Right renal pelvis (tissue), 4 donors: ENCODE results near the gene MAGOHB. TPM values are rescaled to one million over a fixed set of nuclear protein-coding genes. Genes with fewer than 3 reads are reported as not detected.

Experiments
- DNase-seq, 4 donors: peaks; one replicate each; pipeline ENCODE4 v3.0.0-alpha.2; 2013; ENCODE audit warnings: low read depth in 4 of 4, low spot score in 3 of 4, missing footprints in 1 of 4
- polyA plus RNA-seq, 4 donors: library from polyadenylated mRNA; unstranded; fragments of 120-200 nt; gene quantifications; one replicate each; pipeline ENCODE4 v1.2.1, GENCODE V29; 2013; ENCODE audit not compliant: insufficient read length in 4 of 4

Gene MAGOHB
- polyA plus RNA-seq, 4 donors = 36.7 to 48.8 (median 44.0) TPM

GRCh38 chr12:10557766-10558165 lies 55.6 kb downstream of the MAGOHB start:
- DNase-seq = no peak

GRCh38 chr12:10557329-10557728 lies 56.1 kb downstream of the MAGOHB start:
- no peak for DNase-seq

GRCh38 chr12:10554756-10555481 lies 58.5 kb downstream of the MAGOHB start:
- DNase-seq = no peak

GRCh38 chr12:10554228-10554755 lies 59.1 kb downstream of the MAGOHB start:
- no peak for DNase-seq

Other genes starting within 250 kb of the MAGOHB start
- gene KLRK1, start 223.6 kb downstream of the MAGOHB start, polyA plus RNA-seq = 1 to 10 TPM in 1 of 4 donors, under 1 TPM in 3; 0.42 to 1.2 (median 0.61) TPM
- under 1 TPM in 2 of 4 donors, not detected in 2; 0.06 to 0.21 TPM for gene KLRC4, start 203.9 kb downstream of the MAGOHB start, polyA plus RNA-seq
- gene KLRC3, start 193.0 kb downstream of the MAGOHB start, polyA plus RNA-seq = under 1 TPM in 1 of 4 donors, not detected in 3; 0.10 TPM
- gene KLRC2, start 177.6 kb downstream of the MAGOHB start, polyA plus RNA-seq = not detected
- gene KLRC1, start 160.2 kb downstream of the MAGOHB start, polyA plus RNA-seq = 1 to 10 TPM in 1 of 4 donors, under 1 TPM in 3; 0.38 to 1.4 (median 0.67) TPM
- 10 to 100 TPM in 1 of 4 donors, 1 to 10 TPM in 3; 1.5 to 11.5 (median 5.7) TPM for gene EIF2S3B, start 107.7 kb downstream of the MAGOHB start, polyA plus RNA-seq
- gene STYK1, start 60.4 kb upstream of the MAGOHB start, polyA plus RNA-seq = 1 to 10 TPM in 1 of 4 donors, under 1 TPM in 3; 0.70 to 1.2 (median 0.94) TPM
- gene YBX3, start 109.7 kb upstream of the MAGOHB start, polyA plus RNA-seq = 100 to 1,000 TPM; 219 to 278 (median 234) TPM
- gene TAS2R7, start 189.0 kb upstream of the MAGOHB start, polyA plus RNA-seq = not detected
- gene TAS2R8, start 193.7 kb upstream of the MAGOHB start, polyA plus RNA-seq = not detected
- gene TAS2R9, start 196.6 kb upstream of the MAGOHB start, polyA plus RNA-seq = not detected
- 1 to 10 TPM; 1.1 to 2.0 (median 1.4) TPM for gene TAS2R10, start 212.7 kb upstream of the MAGOHB start, polyA plus RNA-seq
- 1 to 10 TPM; 6.5 to 8.1 (median 7.1) TPM for gene PRR4, start 235.9 kb upstream of the MAGOHB start, polyA plus RNA-seq